Activated CD8-positive, alpha-beta memory T cell treated with anti-CD3 and anti-CD28 coated beads, Interleukin-2, amount 50 U/mL, for 24 hours (primary cell): ENCODE measurements around the gene FCHO1.

Experiments
- DNase-seq: peaks from one replicate; pipeline ENCODE4 v3.0.0-alpha.2; 2020; ENCODE audit errors: extremely low read depth

FCHO1 gene

DNA sequence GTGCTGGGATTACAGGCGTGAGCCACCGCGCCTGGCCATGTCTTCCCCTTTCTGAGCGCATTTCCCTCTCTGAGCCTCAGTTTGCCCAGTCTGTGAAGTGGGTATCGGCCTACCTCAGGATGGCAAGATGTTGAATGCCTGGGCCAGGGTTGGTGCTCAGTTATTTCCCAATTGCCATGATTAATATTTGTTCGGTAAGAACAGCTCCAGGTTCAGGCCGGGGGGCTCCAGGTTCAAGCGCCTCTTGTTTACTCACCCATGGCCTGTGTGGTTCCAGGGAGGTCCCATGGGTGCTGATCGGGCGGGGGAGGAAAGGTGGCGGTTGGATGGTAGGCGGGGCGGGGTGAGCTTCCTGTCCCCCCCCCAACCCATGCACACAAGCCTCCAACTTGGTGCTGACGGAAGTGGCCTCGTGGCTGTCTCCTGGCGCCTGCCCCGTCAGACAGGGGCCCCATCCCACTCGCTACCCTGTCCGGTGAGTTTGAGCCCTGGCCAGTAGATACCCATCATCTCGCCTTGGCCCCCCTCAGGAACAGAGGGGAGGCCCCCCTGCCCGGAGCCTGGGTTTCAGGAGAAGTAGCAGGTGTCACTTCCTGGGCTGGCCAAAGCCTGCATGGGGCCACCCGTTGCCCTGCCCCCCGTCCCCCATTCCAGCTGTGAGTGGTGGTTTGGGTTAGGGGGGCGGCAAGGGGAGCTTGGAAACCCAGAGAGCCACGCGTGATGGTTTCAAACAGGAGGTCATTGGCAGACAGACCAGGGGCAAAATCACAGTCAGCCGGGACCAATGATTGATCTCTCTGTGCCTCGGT lies at the start of gene FCHO1:
Gene FCHO1, plus strand, starts transcription at position 375 of the 809 bp plus-strand sequence. CDS start 3,688 bp downstream, outside the sequence.
- peak; percentile 68 for DNase-seq

GRCh38 chr19:17703824-17704463 lies 47.3 kb upstream of the FCHO1 start:
- DNase-seq: peak; percentile 37

- no peak for DNase-seq
These were observed 44.5 kb upstream of the FCHO1 start for GRCh38 chr19:17706750-17707181.

DNA sequence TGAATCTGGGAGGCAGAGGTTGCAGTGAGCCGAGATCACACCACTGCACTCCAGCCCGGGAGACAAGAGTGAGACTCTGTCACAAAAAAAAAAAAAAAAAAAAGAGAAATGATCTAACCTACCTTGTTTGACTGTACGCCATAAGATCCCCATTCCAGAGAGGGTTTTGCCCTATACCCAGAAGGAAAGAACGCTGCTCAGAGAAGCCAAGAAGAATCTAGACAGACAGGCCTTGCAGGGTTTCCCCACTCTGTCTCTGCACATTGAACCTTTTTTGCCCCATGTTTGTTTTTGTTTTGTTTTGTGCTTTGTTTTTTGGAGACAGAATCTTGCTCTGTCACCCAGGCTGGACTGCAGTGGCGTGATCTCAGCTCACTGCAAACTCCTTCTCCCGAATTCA lies 39.4 kb upstream of the FCHO1 start:
- DNase-seq: no peak

- no peak for DNase-seq
These were observed 34.9 kb upstream of the FCHO1 start for GRCh38 chr19:17716309-17716929.

- DNase-seq: no peak
These were observed 32.7 kb upstream of the FCHO1 start for GRCh38 chr19:17718550-17718946.

DNA sequence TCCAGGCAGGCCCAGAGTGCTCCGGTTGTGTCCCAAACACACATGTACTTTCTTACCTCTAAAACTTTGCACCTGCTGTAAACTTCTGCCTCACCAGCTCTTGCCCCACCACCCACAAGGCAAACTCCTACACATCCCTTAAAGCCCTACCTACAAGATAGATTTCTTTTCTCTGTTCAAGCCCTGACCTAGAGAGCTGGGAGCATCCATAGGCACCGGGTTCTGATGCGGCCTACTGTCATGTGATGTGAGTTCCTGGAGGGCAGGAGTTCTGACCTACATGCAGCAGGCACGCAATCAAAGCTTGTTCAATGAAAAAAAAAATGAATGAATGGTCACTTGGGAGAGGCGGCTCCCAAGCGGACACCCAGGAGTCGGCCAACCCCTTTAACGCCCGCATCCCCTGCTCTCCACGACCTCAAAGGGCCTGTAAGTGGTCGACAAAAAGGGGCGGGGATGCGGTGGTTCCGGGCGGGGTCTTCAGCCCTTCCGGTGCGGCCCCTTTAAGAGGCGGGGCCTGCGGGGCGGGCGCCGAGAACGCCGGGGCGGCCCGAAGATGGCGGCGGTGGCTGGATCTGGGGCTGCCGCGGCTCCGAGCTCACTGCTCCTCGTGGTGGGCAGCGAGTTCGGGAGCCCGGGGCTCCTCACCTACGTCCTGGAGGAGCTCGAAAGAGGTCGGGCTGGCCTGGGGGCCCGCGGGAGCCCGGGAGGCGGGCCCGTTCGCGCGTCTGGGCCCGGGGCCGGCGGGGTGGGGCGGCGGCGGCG lies 32.1 kb upstream of the FCHO1 start, which contains the start of gene MAP1S:
Gene MAP1S, plus strand, starts transcription at position 534 of the 765 bp plus-strand sequence. Its CDS starts 23 bp downstream, at position 557.
- DNase-seq: peak; percentile 15

GRCh38 chr19:17719730-17720400 lies 31.4 kb upstream of the FCHO1 start:
- no peak for DNase-seq

DNA sequence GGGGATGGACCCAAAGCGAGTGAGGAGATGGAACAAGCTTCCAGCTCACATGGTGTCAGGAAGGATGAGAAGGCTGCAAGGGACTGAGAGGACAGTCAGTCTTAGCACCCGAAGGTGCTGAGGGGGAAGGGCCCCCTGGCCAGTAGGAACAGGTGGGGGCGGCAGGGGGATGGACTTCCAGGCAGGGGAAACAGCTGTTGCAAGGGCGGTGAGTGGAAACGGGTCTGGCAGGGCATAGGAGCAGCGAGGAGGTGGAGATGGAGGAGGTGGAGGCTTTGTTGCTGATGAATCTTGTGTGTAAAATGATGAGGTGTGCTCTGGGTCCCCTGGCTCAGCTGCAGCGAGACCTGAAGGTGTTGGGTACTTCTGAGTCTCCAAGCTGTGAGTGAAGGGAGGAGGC lies 30.8 kb upstream of the FCHO1 start:
- DNase-seq: no peak

DNA sequence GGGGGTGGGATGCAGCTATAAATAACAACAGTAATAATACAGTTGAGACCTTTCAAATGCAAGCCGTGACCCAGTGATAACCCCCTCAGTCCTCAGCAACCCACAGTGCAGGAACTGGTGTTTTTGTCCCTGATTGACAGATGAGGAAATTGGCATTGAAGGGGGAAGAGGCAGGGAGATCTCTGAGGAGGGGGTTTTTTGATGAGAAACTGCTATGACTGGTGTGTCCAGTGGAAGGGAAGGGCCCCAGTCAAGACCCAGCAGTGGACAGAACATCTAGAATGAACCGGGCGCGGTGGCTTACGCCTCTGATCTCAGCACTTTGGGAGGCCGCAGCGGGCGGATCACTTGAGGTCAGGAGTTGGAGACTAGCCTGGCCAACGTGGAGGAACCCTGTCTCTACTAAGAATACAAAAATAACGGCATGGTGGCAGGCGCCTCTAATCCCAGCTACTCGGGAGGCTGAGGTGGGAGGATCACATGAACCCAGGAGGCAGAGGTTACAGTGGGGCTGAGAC lies 30.1 kb upstream of the FCHO1 start:
- DNase-seq: no peak

- no peak for DNase-seq
These were observed 29.5 kb upstream of the FCHO1 start for GRCh38 chr19:17721821-17722220.

DNA sequence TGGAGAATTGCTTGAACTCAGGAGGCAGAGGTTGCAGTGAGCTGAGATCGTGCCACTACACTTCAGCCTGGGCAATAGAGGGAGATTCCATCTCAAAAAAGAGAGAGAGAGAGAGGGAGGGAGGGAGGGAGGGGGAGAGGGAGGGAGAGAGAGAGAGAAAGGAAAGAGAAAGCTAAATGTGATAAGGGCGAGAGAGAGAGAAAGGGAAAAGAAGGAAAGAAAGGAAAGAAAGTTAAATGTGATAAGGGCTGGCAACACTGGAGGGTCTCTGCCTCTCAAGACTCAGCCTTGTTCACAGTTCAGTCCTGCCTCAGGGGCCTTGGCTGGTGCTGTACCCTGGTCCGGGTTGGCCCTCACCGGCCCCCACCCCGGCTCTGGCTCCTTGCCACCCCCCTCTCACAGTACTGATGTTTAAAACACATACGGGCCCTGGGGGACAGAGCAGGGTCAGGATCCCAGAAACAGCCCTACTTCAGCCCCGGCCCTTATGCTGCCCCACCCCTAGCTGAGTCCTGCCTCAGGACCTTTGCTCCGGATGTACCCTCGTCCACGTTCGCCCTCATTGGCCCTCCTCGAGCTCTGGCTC lies 28.5 kb upstream of the FCHO1 start:
- no peak for DNase-seq

- no peak for DNase-seq
These were observed 26.6 kb upstream of the FCHO1 start for GRCh38 chr19:17724655-17725054.

GRCh38 chr19:17725422-17726078 lies 25.7 kb upstream of the FCHO1 start:
- no peak for DNase-seq

DNA sequence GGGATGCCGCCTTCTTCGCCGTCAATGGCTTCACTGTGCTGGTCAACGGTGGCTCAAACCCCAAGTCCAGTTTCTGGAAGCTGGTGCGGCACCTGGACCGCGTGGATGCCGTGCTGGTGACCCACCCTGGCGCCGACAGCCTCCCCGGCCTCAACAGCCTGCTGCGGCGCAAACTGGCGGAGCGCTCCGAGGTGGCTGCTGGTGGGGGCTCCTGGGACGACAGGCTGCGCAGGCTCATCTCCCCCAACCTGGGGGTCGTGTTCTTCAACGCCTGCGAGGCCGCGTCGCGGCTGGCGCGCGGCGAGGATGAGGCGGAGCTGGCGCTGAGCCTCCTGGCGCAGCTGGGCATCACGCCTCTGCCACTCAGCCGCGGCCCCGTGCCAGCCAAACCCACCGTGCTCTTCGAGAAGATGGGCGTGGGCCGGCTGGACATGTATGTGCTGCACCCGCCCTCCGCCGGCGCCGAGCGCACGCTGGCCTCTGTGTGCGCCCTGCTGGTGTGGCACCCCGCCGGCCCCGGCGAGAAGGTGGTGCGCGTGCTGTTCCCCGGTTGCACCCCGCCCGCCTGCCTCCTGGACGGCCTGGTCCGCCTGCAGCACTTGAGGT lies 25.0 kb upstream of the FCHO1 start:
- DNase-seq: no peak

DNA sequence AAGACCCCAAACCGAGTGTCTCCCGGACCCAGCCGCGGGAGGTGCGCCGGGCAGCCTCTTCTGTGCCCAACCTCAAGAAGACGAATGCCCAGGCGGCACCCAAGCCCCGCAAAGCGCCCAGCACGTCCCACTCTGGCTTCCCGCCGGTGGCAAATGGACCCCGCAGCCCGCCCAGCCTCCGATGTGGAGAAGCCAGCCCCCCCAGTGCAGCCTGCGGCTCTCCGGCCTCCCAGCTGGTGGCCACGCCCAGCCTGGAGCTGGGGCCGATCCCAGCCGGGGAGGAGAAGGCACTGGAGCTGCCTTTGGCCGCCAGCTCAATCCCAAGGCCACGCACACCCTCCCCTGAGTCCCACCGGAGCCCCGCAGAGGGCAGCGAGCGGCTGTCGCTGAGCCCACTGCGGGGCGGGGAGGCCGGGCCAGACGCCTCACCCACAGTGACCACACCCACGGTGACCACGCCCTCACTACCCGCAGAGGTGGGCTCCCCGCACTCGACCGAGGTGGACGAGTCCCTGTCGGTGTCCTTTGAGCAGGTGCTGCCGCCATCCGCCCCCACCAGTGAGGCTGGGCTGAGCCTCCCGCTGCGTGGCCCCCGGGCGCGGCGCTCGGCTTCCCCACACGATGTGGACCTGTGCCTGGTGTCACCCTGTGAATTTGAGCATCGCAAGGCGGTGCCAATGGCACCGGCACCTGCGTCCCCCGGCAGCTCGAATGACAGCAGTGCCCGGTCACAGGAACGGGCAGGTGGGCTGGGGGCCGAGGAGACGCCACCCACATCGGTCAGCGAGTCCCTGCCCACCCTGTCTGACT lies 24.1 kb upstream of the FCHO1 start:
- no peak for DNase-seq

DNA sequence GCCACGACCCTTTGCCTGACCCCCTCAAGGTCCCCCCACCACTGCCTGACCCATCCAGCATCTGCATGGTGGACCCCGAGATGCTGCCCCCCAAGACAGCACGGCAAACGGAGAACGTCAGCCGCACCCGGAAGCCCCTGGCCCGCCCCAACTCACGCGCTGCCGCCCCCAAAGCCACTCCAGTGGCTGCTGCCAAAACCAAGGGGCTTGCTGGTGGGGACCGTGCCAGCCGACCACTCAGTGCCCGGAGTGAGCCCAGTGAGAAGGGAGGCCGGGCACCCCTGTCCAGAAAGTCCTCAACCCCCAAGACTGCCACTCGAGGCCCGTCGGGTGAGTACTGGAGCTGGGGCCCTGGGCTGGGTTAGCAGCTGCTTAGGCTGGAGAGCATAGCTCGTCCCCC lies 23.4 kb upstream of the FCHO1 start:
- DNase-seq: no peak

DNA sequence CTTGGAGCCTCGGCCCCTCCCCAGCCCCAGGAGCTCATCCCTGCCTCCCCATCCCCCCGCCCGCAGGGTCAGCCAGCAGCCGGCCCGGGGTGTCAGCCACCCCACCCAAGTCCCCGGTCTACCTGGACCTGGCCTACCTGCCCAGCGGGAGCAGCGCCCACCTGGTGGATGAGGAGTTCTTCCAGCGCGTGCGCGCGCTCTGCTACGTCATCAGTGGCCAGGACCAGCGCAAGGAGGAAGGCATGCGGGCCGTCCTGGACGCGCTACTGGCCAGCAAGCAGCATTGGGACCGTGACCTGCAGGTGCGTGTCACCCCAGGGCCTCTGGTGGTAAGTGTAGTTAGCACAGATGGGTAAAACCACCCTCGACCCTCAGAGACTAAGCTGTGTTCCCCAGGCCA lies 18.1 kb upstream of the FCHO1 start:
- DNase-seq: no peak

- no peak for DNase-seq
These were observed 17.1 kb upstream of the FCHO1 start for GRCh38 chr19:17734146-17734545.
